HG03575 (cell line): ENCODE results near the gene PAN2.
"Not testable (repeated sequence)": the region's sequence is repeated elsewhere in the genome, so short reads cannot be mapped to it uniquely, and the experiment has no call there.

Experiments used
- ATAC-seq: cut with Tn5 transposase; IDR thresholded peaks from one replicate; pipeline ENCODE4 v1.9.1; 2021; ENCODE audit not compliant: unreplicated experiment, insufficient number of reproducible peaks, low FRiP score; ENCODE audit errors: extremely low read depth

PAN2 gene

DNA sequence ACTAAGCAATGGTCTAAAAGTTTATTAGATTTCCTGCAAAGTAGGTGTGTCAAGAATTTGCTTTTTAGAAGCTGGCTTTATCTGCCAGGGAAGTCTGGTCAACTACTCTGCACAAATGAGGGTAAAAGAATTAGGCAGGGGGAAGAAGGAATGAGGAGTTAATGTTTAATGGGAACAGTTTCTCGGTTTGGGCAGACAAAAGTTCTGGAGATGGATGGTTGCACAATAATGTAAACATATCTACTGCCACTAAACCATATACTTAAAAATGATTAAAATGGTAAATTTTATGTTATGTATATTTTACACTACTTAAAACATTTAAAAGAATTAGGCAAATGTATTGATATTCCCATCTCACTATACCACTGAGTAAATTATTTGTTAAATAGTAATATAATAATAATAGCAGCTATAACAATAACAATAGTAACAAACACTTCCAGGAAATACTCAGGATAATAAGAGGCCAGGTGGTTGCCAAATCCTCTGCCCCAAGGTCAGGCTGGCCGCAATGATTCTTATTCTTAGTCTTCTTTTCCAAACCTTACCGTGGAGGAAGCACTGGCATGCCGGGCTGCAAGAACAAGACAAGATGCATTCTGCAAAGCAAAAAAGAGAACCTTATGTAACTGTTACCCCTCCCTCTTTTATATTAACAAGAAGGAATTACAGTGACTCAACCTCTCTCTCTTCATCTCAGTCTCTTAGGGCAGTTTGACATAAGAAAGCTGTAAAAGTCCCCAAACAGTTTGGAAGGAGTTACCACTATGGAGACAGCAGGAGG lies 47.6 kb downstream of the PAN2 start:
- ATAC-seq = no peak

- not testable (repeated sequence) for ATAC-seq
Measured at GRCh38 chr12:56284263-56284662, 49.5 kb downstream of the PAN2 start.

GRCh38 chr12:56282579-56282978 lies 51.2 kb downstream of the PAN2 start:
- ATAC-seq = no peak

DNA sequence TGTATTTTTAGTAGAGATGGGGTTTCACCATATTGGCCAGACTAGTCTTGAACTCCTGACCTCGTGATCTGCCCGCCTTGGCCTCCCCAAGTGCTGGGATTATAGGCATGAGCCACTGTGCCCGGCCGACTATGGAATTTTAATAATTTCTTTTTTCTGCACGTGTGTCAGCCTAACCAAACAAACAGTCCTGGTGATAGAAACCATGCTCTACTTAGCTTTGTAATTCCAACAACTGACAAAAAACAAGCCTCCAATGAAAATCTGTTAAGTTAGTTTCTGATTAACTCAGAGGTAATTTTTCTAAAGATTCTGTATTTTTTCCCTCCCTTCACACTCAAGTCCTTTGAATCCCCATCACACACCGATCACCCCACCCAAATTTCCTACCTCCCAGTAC lies 51.8 kb downstream of the PAN2 start:
- no peak for ATAC-seq

DNA sequence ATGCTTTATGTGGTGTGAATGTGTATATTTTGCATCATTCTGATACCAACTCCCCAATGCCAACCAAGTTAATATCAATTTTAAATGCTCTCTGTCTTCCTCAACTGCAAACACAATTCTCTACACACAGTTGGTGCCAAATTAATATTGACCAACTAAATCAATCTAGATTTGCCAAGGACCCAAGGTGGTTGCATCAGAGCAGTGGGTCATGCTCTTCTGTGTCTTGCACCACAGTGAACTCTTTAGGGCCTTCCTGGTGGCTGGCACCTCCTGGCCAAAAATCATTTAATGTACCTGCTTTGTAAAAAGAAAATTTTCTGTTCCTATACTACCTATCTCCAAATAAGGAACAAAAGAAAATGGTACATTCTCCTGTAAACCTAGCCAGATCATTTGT lies 53.0 kb downstream of the PAN2 start:
- no peak for ATAC-seq

GRCh38 chr12:56278905-56279304 lies 54.9 kb downstream of the PAN2 start:
- ATAC-seq = no peak

DNA sequence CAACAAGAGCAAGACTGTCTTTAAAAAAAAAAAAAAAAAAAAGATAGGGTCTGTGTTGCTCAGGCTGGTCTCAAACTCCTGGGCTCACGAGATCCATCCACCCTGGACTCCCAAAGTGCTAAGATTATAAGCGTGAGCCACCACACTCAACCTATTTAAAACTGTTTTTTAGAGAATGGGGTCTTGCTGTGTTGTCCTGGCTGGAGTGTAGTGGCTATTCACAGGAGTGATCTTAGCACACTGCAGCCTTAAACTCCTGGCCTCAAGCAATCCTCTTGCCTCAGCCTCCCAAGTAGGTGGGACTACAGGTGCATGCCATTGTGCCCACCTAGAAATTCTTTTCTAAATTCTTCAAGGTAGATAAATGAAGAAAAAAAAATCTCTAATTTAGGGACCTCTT lies 59.5 kb downstream of the PAN2 start:
- no peak for ATAC-seq

- ATAC-seq = not testable (repeated sequence)
Measured at GRCh38 chr12:56272468-56272867, 61.3 kb downstream of the PAN2 start.

DNA sequence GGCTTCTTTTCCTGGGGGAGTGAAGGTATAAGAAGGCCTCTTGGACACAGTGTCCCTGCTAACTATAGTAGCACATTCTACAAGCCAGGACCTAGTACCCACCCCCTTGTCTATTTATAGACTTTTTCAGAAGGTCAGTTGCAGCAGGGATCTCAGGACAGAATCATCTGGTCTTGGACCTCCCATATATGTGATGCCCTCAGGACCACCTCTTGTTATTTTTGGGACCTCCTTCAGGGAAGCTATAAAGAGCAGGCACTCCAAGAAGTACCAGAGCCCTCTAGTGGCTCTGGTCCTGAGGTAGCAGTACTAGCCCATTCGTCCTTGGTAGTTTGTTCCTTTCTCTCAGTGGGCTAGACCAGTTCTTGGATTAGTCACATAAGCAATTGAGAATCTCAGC lies 62.8 kb downstream of the PAN2 start:
- no peak for ATAC-seq

- ATAC-seq = no peak
Measured at GRCh38 chr12:56267443-56268071, 66.2 kb downstream of the PAN2 start.

DNA sequence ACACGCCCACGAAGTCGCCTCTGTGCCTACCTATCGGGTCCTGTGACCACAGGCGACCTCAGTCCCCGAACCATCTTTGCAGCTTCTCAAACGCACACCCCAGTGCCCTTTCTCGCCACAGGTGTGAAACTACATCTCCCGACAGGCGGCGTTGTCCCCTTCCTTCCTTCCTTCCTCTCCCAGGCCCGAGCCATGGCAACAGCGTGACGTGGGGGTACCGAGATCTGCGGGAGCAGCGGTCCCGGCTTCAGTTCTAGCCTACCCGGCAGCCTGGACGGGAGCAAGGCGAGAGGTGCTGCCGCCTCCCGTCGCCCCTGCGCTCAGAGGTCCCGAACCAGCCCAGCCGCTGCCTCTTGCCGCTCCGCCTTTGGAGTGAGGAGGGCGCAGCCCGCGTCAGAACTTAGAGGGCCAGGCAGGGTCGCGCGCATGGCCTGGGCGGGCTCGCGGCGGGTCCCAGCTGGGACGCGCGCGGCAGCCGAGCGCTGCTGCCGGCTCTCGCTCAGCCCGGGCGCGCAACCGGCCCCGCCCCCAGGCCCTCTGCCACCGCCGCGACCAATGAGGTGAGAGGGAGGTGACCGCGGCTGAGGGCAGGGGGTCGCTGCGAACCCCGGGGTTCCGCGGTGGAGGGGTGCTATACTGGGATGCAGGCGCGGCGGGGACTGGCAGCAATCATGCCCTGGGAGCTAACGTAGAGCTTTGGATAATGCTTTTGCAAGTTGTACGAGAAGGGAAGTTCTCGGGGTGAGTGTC lies 66.9 kb downstream of the PAN2 start, which contains the start of gene COQ10A:
COQ10A (plus strand) TSS at position 250 of the 750 bp plus-strand sequence; CDS start at position 427, 177 bp downstream.
- no peak for ATAC-seq
